CD4-positive, CD25-positive, alpha-beta regulatory T cell (primary cell): Measurements from ENCODE around the gene MRPS15. TPM values are rescaled to one million over a fixed set of nuclear protein-coding genes. Genes with fewer than 3 reads are reported as not detected.
"Not testable (repeated sequence)": the region's sequence is repeated elsewhere in the genome, so short reads cannot be mapped to it uniquely, and the experiment has no call there.

ENCODE experiments used
- ATAC-seq, 2 donors: fragments of 150-1000 bp; cut with Tn5 transposase; one replicate each; pipeline ENCODE4 v1.10.0; 2021; ENCODE audit warnings: low read depth in 2 of 2, moderate number of reproducible peaks in 2 of 2, moderate library complexity in 1 of 2
- DNase-seq, 3 donors: peaks; one replicate each; pipeline versions ENCODE4 v3.0.0 to v3.0.0-alpha.2; 2012 to 2022; ENCODE audit warnings: mixed read lengths in 1 of 3
- H3K27ac ChIP-seq: one replicate; pipeline ENCODE4 v1.7.0; 2013; ENCODE audit warnings: mild to moderate bottlenecking, low read length; ENCODE audit not compliant: insufficient read depth, poor library complexity, severe bottlenecking
- H3K27me3 ChIP-seq: one replicate; pipeline ENCODE4 v1.7.0; 2013; ENCODE audit warnings: low read length; ENCODE audit not compliant: control insufficient read depth, insufficient read depth
- H3K36me3 ChIP-seq: one replicate; pipeline ENCODE4 v1.7.0; 2013; ENCODE audit warnings: mild to moderate bottlenecking, low read length, moderate library complexity; ENCODE audit not compliant: control insufficient read depth, insufficient read depth
- H3K4me1 ChIP-seq: 2 replicates; pipeline ENCODE4 v1.7.0; 2013; ENCODE audit warnings: mild to moderate bottlenecking, low read length; ENCODE audit not compliant: insufficient read depth, control insufficient read depth, poor library complexity, severe bottlenecking
- H3K4me3 ChIP-seq: one replicate; pipeline ENCODE4 v1.7.0; 2013; ENCODE audit warnings: low read depth, mild to moderate bottlenecking, low read length, moderate library complexity
- H3K9me3 ChIP-seq, 2 experiments: 1 replicate in 1 of 2; 2 replicates in 1 of 2; pipeline ENCODE4 v1.7.0; 2013; ENCODE audit warnings: low read length in 2 of 2, mild to moderate bottlenecking in 1 of 2, moderate library complexity in 1 of 2; ENCODE audit not compliant: control insufficient read depth in 2 of 2
- H3K27ac Mint-ChIP-seq, 3 donors: one replicate each; pipeline ENCODE4 v1.8.0; 2020 to 2022; ENCODE audit warnings: mild to moderate bottlenecking in 3 of 3, mixed read lengths in 3 of 3, moderate library complexity in 2 of 3
- H3K27me3 Mint-ChIP-seq: one replicate; pipeline ENCODE4 v1.8.0; 2022; ENCODE audit warnings: mild to moderate bottlenecking, mixed read lengths
- H3K36me3 Mint-ChIP-seq: one replicate; pipeline ENCODE4 v1.8.0; 2020; ENCODE audit warnings: mixed read lengths
- H3K4me1 Mint-ChIP-seq, 4 donors: one replicate each; pipeline ENCODE4 v1.8.0; 2020 to 2022; ENCODE audit warnings: mixed read lengths in 4 of 4, mild to moderate bottlenecking in 1 of 4
- H3K4me3 Mint-ChIP-seq, 4 donors: one replicate each; pipeline ENCODE4 v1.8.0; 2020 to 2022; ENCODE audit warnings: mild to moderate bottlenecking in 4 of 4, mixed read lengths in 4 of 4, moderate library complexity in 3 of 4
- H3K9me3 Mint-ChIP-seq, 7 donors: one replicate each; pipeline ENCODE4 v1.8.0; 2020 to 2022; ENCODE audit warnings: mixed read lengths in 7 of 7, mild to moderate bottlenecking in 3 of 7, moderate library complexity in 2 of 7
- polyA plus RNA-seq, 4 donors: library from polyadenylated mRNA; unstranded; fragments of 300-500 nt; fragmentation: Illumina TruSeq; gene quantifications; one replicate each; pipeline ENCODE4 v1.2.3, GENCODE V29; 2021
- total RNA-seq: library from RNA; stranded (reverse); gene quantifications from one replicate; pipeline ENCODE4 v1.2.3, GENCODE V29; 2022

Gene MRPS15
- total and polyA plus RNA-seq, 5 donors from 2014 or later, result 36.7 to 97.2 (median 69.2) TPM

GRCh38 chr1:36489258-36490051, 25.3 kb upstream of the MRPS15 start:
- not testable (repeated sequence) for H3K4me3 ChIP-seq, H3K9me3 Mint-ChIP-seq, H3K27me3 ChIP-seq, H3K27ac Mint-ChIP-seq, H3K4me1 Mint-ChIP-seq, H3K4me3 Mint-ChIP-seq, ATAC-seq, H3K27ac ChIP-seq, H3K36me3 ChIP-seq, H3K4me1 ChIP-seq, DNase-seq, H3K36me3 Mint-ChIP-seq, H3K9me3 ChIP-seq
- peaks cover 26% of the 10 kb centered on the region for H3K27me3 Mint-ChIP-seq

GRCh38 chr1:36487906-36488305, 23.7 kb upstream of the MRPS15 start:
- ATAC-seq, result no peak
- no peak overlapping the region for H3K27ac Mint-ChIP-seq
- no peak overlapping the region for H3K4me3 Mint-ChIP-seq
- H3K4me3 ChIP-seq, result no peak overlapping the region
- H3K4me1 ChIP-seq, result no peaks in the 10 kb centered on the region
- H3K27me3 ChIP-seq, result no peaks in the 10 kb centered on the region
- H3K27me3 Mint-ChIP-seq, result peaks cover 26% of the 10 kb centered on the region
- peaks cover 0 to 2% (median 0%) of the 10 kb centered on the region in 7 donors for H3K9me3 Mint-ChIP-seq
- H3K36me3 ChIP-seq, result no peaks in the 10 kb centered on the region
- no peak overlapping the region for H3K27ac ChIP-seq
- no peaks in the 10 kb centered on the region for H3K9me3 ChIP-seq
- no peak for DNase-seq
- no peaks in the 10 kb centered on the region for H3K36me3 Mint-ChIP-seq
- H3K4me1 Mint-ChIP-seq, result no peaks in the 10 kb centered on the region

GRCh38 chr1:36487336-36487725, 23.1 kb upstream of the MRPS15 start:
- not testable (repeated sequence) for ATAC-seq, H3K4me1 Mint-ChIP-seq, DNase-seq, H3K9me3 ChIP-seq, H3K4me1 ChIP-seq, H3K9me3 Mint-ChIP-seq, H3K36me3 Mint-ChIP-seq, H3K36me3 ChIP-seq, H3K27me3 ChIP-seq, H3K27ac ChIP-seq, H3K27ac Mint-ChIP-seq, H3K4me3 ChIP-seq, H3K4me3 Mint-ChIP-seq
- peaks cover 26% of the 10 kb centered on the region for H3K27me3 Mint-ChIP-seq

GRCh38 chr1:36486439-36487335, 22.5 kb upstream of the MRPS15 start:
- Mint-ChIP-seq H3K4me3 (no peak overlapping the region), H3K27me3 (peaks cover 30% of the 10 kb centered on the region), H3K9me3 (no peaks in the 10 kb centered on the region), H3K36me3 (no peaks in the 10 kb centered on the region), H3K4me1 (peaks cover 0 to 9% (median 1%) of the 10 kb centered on the region in 4 donors), H3K27ac (no peak overlapping the region)
- Histone ChIP-seq H3K4me3 (no peak overlapping the region), H3K27me3 (peaks cover 2% of the 10 kb centered on the region), H3K4me1 (peaks cover 4% of the 10 kb centered on the region), H3K27ac (no peak overlapping the region), H3K9me3 (no peaks in the 10 kb centered on the region), H3K36me3 (no peaks in the 10 kb centered on the region)
- ATAC-seq, result no peak
- DNase-seq, result no peak

- Mint-ChIP-seq H3K4me3 (no peak overlapping the region), H3K4me1 (peaks cover 0 to 12% (median 1%) of the 10 kb centered on the region in 4 donors), H3K36me3 (no peaks in the 10 kb centered on the region), H3K9me3 (no peaks in the 10 kb centered on the region), H3K27ac (peak overlapping the region in 1 of 3 donors; percentile 36), H3K27me3 (peaks cover 30% of the 10 kb centered on the region)
- peaks cover 2% of the 10 kb centered on the region for H3K27me3 ChIP-seq
- H3K36me3 ChIP-seq, result no peaks in the 10 kb centered on the region
- ATAC-seq, result no peak
- H3K4me1 ChIP-seq, result peaks cover 4% of the 10 kb centered on the region
- no peak for DNase-seq
- no peak overlapping the region for H3K27ac ChIP-seq
- H3K4me3 ChIP-seq, result no peak overlapping the region
- no peaks in the 10 kb centered on the region for H3K9me3 ChIP-seq
Measured at GRCh38 chr1:36486093-36486438, 21.9 kb upstream of the MRPS15 start.

- Histone ChIP-seq H3K4me3 (no peak overlapping the region), H3K36me3 (no peaks in the 10 kb centered on the region), H3K27ac (no peak overlapping the region), H3K9me3 (no peaks in the 10 kb centered on the region), H3K4me1 (peaks cover 4% of the 10 kb centered on the region), H3K27me3 (peaks cover 2% of the 10 kb centered on the region)
- ATAC-seq (no peak), DNase-seq (no peak)
- peaks cover 23% of the 10 kb centered on the region for H3K27me3 Mint-ChIP-seq
- peaks cover 0 to 12% (median 1%) of the 10 kb centered on the region in 4 donors for H3K4me1 Mint-ChIP-seq
- H3K27ac Mint-ChIP-seq, result no peak overlapping the region
- no peaks in the 10 kb centered on the region for H3K9me3 Mint-ChIP-seq
- H3K36me3 Mint-ChIP-seq, result no peaks in the 10 kb centered on the region
- no peak overlapping the region for H3K4me3 Mint-ChIP-seq
Measured at GRCh38 chr1:36484099-36484498, 19.9 kb upstream of the MRPS15 start.

DNA sequence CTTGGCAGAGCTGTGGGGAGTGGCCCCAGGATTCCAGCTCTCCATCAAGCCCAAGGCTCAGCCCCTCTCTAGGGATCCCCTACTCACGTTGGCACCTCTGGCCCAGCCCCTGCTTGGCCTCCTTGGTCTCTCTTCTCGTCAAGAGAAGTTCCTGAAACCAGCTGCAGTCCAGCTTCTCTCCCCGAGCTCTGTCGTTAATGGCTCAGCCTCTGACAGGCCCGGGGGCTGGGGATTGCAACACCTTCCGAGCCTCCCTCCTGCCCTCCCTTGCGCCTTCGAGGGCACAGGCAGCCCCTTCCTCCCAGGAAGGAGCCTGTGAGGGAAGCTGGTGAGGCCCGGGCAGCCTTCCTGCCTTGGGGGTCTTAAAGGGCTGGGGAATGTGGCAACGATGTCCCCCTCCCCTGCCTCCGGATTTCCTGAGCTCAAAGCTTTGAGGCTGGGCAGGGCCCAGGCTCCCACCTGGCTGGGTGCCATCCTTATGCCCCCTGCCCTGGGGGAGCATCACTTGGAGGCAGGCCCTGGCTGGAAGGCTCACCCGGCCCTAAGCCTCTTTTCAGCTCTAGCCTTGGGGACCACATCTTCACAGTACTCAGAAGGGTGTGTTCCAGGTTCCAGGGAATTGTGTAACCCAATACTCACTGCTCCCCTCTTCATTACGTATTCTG, 18.7 kb upstream of the MRPS15 start, which contains the start of gene CSF3R:
Gene CSF3R, minus strand, starts transcription at position 190 of the 665 bp plus-strand sequence. CDS start 3,417 bp downstream, outside the sequence.
- peaks cover 2% of the 10 kb centered on the region for H3K27me3 ChIP-seq
- H3K4me1 ChIP-seq, result peaks cover 4% of the 10 kb centered on the region
- H3K4me3 Mint-ChIP-seq, result peak within 1 kb of the TSS in 3 of 4 donors; percentile 12 to 76 (median 62)
- H3K36me3 ChIP-seq, result no peaks in the 10 kb centered on the region
- peaks cover 20% of the 10 kb centered on the region for H3K27me3 Mint-ChIP-seq
- no peaks in the 10 kb centered on the region for H3K36me3 Mint-ChIP-seq
- no peaks in the 10 kb centered on the region for H3K9me3 Mint-ChIP-seq
- peak within 1 kb of the TSS in 1 of 3 donors; percentile 75 for H3K27ac Mint-ChIP-seq
- peaks cover 0 to 12% (median 1%) of the 10 kb centered on the region in 4 donors for H3K4me1 Mint-ChIP-seq
- H3K9me3 ChIP-seq, result no peaks in the 10 kb centered on the region
- H3K4me3 ChIP-seq, result no peak within 1 kb of the TSS
- no peak within 1 kb of the TSS for H3K27ac ChIP-seq
- DNase-seq (no peak), ATAC-seq (no peak)
